ENCODE measurements around the gene CSHL1. TPM values are rescaled to one million over a fixed set of nuclear protein-coding genes. Genes with fewer than 3 reads are reported as not detected.

Gene CSHL1
- total and polyA plus RNA-seq, 7 donors: not detected

GRCh38 chr17:63929860-63930766 is 19.1 kb upstream of the CSHL1 start:
- H3K4me3 ChIP-seq: no peak overlapping the region
- TF ChIP-seq POLR2A (IDR thresholded peaks at IDR 0.05) (no peak), CTCF (IDR thresholded peaks at IDR 0.05) (no peak), POLR2AphosphoS5 (IDR thresholded peaks at IDR 0.05) (no peak), EP300 (IDR thresholded peaks at IDR 0.05) (no peak)
- intact Hi-C loops (cut with DNase I): no loop called here
- 84 to 90% methylated on average over 24 of the region's 24 CpGs for WGBS, 2 donors
- H3K27ac ChIP-seq: no peak overlapping the region
- no peak for DNase-seq
- H3K4me1 ChIP-seq: no peaks in the 10 kb centered on the region
- H3K9me3 ChIP-seq: no peaks in the 10 kb centered on the region
- H3K27me3 ChIP-seq: no peaks in the 10 kb centered on the region
- no peaks in the 10 kb centered on the region for H3K36me3 ChIP-seq

GRCh38 chr17:63928966-63929695 is 18.1 kb upstream of the CSHL1 start:
- no peak for DNase-seq
- Histone ChIP-seq H3K4me1 (no peaks in the 10 kb centered on the region), H3K27ac (no peak overlapping the region), H3K9me3 (no peaks in the 10 kb centered on the region), H3K36me3 (no peaks in the 10 kb centered on the region), H3K27me3 (no peaks in the 10 kb centered on the region), H3K4me3 (no peak overlapping the region)
- intact Hi-C loops (cut with DNase I): no loop called here
- no peak for TF ChIP-seq POLR2AphosphoS5 (IDR thresholded peaks at IDR 0.05)
- no peak for TF ChIP-seq EP300 (IDR thresholded peaks at IDR 0.05)
- TF ChIP-seq CTCF (IDR thresholded peaks at IDR 0.05): no peak
- no peak for TF ChIP-seq POLR2A (IDR thresholded peaks at IDR 0.05)
- WGBS, 2 donors: 87 to 89% methylated on average over 10 of the region's 10 CpGs

GRCh38 chr17:63928172-63928666 is 17.2 kb upstream of the CSHL1 start:
- WGBS, 2 donors: 76 to 86% methylated on average over 10 of the region's 10 CpGs
- H3K4me3 ChIP-seq: no peak overlapping the region
- intact Hi-C loops (cut with DNase I): no loop called here
- no peaks in the 10 kb centered on the region for H3K4me1 ChIP-seq
- no peaks in the 10 kb centered on the region for H3K9me3 ChIP-seq
- no peak for TF ChIP-seq EP300 (IDR thresholded peaks at IDR 0.05)
- H3K27me3 ChIP-seq: no peaks in the 10 kb centered on the region
- H3K36me3 ChIP-seq: no peaks in the 10 kb centered on the region
- H3K27ac ChIP-seq: no peak overlapping the region
- no peak for DNase-seq

- Histone ChIP-seq H3K27me3 (no peaks in the 10 kb centered on the region), H3K9me3 (no peaks in the 10 kb centered on the region), H3K36me3 (no peaks in the 10 kb centered on the region), H3K4me1 (no peaks in the 10 kb centered on the region), H3K27ac (no peak overlapping the region), H3K4me3 (no peak overlapping the region)
- intact Hi-C loops (cut with DNase I): no loop called here
- DNase-seq: no peak
- no peak for TF ChIP-seq CTCF (IDR thresholded peaks at IDR 0.05)
- no peak for TF ChIP-seq POLR2AphosphoS5 (IDR thresholded peaks at IDR 0.05)
- no peak for TF ChIP-seq EP300 (IDR thresholded peaks at IDR 0.05)
- no peak for TF ChIP-seq POLR2A (IDR thresholded peaks at IDR 0.05)
- 55 to 63% methylated on average over 8 of the region's 8 CpGs for WGBS, 2 donors
These were observed 16.6 kb upstream of the CSHL1 start for GRCh38 chr17:63927464-63928171.

- WGBS, 2 donors: 83 to 92% methylated on average over 2 of the region's 2 CpGs
- no peak for TF ChIP-seq EP300 (IDR thresholded peaks at IDR 0.05)
- H3K4me1 ChIP-seq: no peaks in the 10 kb centered on the region
- intact Hi-C loops (cut with DNase I): no loop called here
- no peak overlapping the region for H3K27ac ChIP-seq
- no peaks in the 10 kb centered on the region for H3K27me3 ChIP-seq
- no peaks in the 10 kb centered on the region for H3K36me3 ChIP-seq
- no peak overlapping the region for H3K4me3 ChIP-seq
- H3K9me3 ChIP-seq: no peaks in the 10 kb centered on the region
- no peak for DNase-seq
These were observed 15.1 kb upstream of the CSHL1 start for GRCh38 chr17:63926164-63926563.

All from sigmoid colon (tissue), 7 donors.